Measurements from ENCODE around the gene TUBGCP3. TPM values are rescaled to one million over a fixed set of nuclear protein-coding genes. Genes with fewer than 3 reads are reported as not detected.
"Not testable (repeated sequence)": the region's sequence is repeated elsewhere in the genome, so short reads cannot be mapped to it uniquely, and the experiment has no call there.

The TUBGCP3 gene
- total and polyA plus RNA-seq, 10 donors: 9.1 to 69.8 (median 48.7) TPM

- intact Hi-C loops (cut with DNase I; ENCODE audit: low total_unique reads): no loop called here
- TF ChIP-seq POLR2A (IDR thresholded peaks at IDR 0.05) (no peak), POLR2AphosphoS5 (IDR thresholded peaks at IDR 0.05) (no peak), CTCF (IDR thresholded peaks at IDR 0.05 in 8 of 11, conservative IDR thresholded peaks at IDR 0.05 in 3 of 11) (no peak)
- H3K27me3 ChIP-seq (replicated peaks in 1 of 7): no peaks in the 10 kb centered on the region
- no peak for DNase-seq
- H3K36me3 ChIP-seq: peaks cover 0 to 69% (median 16%) of the 10 kb centered on the region in 6 donors
- WGBS, 5 donors: 93 to 97% (median 96%) methylated on average over 11 of the region's 11 CpGs
- H3K4me1 ChIP-seq: no peaks in the 10 kb centered on the region
- H3K9me3 ChIP-seq: peaks cover 0 to 14% (median 0%) of the 10 kb centered on the region in 8 donors
- no peak overlapping the region for H3K27ac ChIP-seq
- H3K4me3 ChIP-seq: no peak overlapping the region
Observed at GRCh38 chr13:112486386-112487126, 101.4 kb downstream of the TUBGCP3 start.

GRCh38 chr13:112485814-112486213 lies 102.1 kb downstream of the TUBGCP3 start:
- WGBS, 5 donors: 94 to 98% (median 98%) methylated on average over 12 to 24 of the region's 25 CpGs
- Histone ChIP-seq H3K36me3 (peaks cover 0 to 66% (median 16%) of the 10 kb centered on the region in 6 donors), H3K9me3 (peaks cover 0 to 21% (median under 1%) of the 10 kb centered on the region in 8 donors)
- H3K27ac ChIP-seq; H3K4me3 ChIP-seq; intact Hi-C loops (cut with DNase I; ENCODE audit: low total_unique reads); H3K4me1 ChIP-seq; DNase-seq; H3K27me3 ChIP-seq (replicated peaks in 1 of 7): not testable (repeated sequence)
- peak in 1 of 3 donors; percentile 19 for TF ChIP-seq POLR2AphosphoS5 (IDR thresholded peaks at IDR 0.05)

GRCh38 chr13:112483299-112483698 lies 104.7 kb downstream of the TUBGCP3 start:
- WGBS, 5 donors: 79 to 89% (median 83%) methylated on average over 7 of the region's 7 CpGs

GRCh38 chr13:112481458-112481857 lies 106.5 kb downstream of the TUBGCP3 start:
- H3K36me3 ChIP-seq: peaks cover 0 to 34% (median 10%) of the 10 kb centered on the region in 6 donors
- H3K27ac ChIP-seq: no peak overlapping the region
- no peaks in the 10 kb centered on the region for H3K4me1 ChIP-seq
- intact Hi-C loops (cut with DNase I; ENCODE audit: low total_unique reads): no loop called here
- no peak overlapping the region for H3K4me3 ChIP-seq
- TF ChIP-seq CTCF (IDR thresholded peaks at IDR 0.05 in 8 of 11, conservative IDR thresholded peaks at IDR 0.05 in 3 of 11) (no peak), POLR2AphosphoS5 (IDR thresholded peaks at IDR 0.05) (no peak), POLR2A (IDR thresholded peaks at IDR 0.05) (no peak)
- DNase-seq: no peak
- peaks cover 0 to 30% (median 10%) of the 10 kb centered on the region in 8 donors for H3K9me3 ChIP-seq
- no peaks in the 10 kb centered on the region for H3K27me3 ChIP-seq (replicated peaks in 1 of 7)

More at GRCh38 chr13:112483299-112483698, 104.7 kb downstream of the TUBGCP3 start:
- no peak overlapping the region for H3K27ac ChIP-seq
- no peaks in the 10 kb centered on the region for H3K4me1 ChIP-seq
- intact Hi-C loops (cut with DNase I; ENCODE audit: low total_unique reads): no loop called here
- TF ChIP-seq CTCF (IDR thresholded peaks at IDR 0.05 in 8 of 11, conservative IDR thresholded peaks at IDR 0.05 in 3 of 11): no peak
- no peak for TF ChIP-seq POLR2A (IDR thresholded peaks at IDR 0.05)
- TF ChIP-seq POLR2AphosphoS5 (IDR thresholded peaks at IDR 0.05): no peak
- H3K4me3 ChIP-seq: no peak overlapping the region
- H3K27me3 ChIP-seq (replicated peaks in 1 of 7): no peaks in the 10 kb centered on the region
- DNase-seq: no peak
- peaks cover 0 to 30% (median 10%) of the 10 kb centered on the region in 8 donors for H3K9me3 ChIP-seq
- peaks cover 0 to 52% (median 12%) of the 10 kb centered on the region in 6 donors for H3K36me3 ChIP-seq

All from spleen (tissue), 11 donors.